ENCODE data around the gene VGLL4. TPM values are rescaled to one million over a fixed set of nuclear protein-coding genes. Genes with fewer than 3 reads are reported as not detected.

Gene VGLL4
- total RNA-seq, 1 experiment from 2014 or later, result 66.0 TPM

DNA sequence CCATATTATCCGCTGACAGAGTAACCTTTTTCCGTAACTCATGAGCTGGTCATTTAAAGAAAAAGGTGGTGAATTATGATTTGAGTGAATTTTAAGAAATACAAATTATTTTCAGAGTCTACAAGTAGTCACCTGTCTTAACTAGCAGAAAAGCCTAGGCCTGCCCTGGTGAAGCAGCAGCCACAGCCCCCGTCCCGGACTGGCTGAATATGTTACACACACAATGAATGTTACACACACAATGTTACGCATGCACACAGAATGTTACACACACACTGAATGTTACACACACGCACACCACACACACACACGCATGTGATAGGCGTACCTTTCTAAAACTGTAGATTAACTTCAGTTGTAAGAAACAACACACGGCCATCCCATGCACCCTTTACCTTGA is 77.8 kb downstream of the VGLL4 start:
- POLR2A ChIA-PET, result no interaction called here
- in situ Hi-C loops (cut with HindIII; ENCODE audit: low pct_unique_long_range_greater_than_20kb, low sequenced_read_pairs) (no loop called here), intact Hi-C loops (cut with micrococcal nuclease; ENCODE audit: unreplicated experiment) (no loop called here)
- ATAC-seq (no peak), DNase-seq (ENCODE audit: low read depth, low spot score) (no peak)
- peaks cover 64% of the 10 kb centered on the region for H3K4me1 ChIP-seq (ENCODE audit: control insufficient read depth, insufficient read depth, low read length)
- no peaks in the 10 kb centered on the region for H3K9me3 ChIP-seq (ENCODE audit: control insufficient read depth, insufficient read depth, low read depth, low read length)
- CTCF ChIA-PET, result no interaction called here
- H3K27me3 ChIP-seq (ENCODE audit: control insufficient read depth, insufficient read depth, low read length), result no peaks in the 10 kb centered on the region
- no peaks in the 10 kb centered on the region; the same call in 1 of the 2 replicates for H3K36me3 ChIP-seq (ENCODE audit: control insufficient read depth, insufficient read depth, low read length)
- TF ChIP-seq, protein P1, sequence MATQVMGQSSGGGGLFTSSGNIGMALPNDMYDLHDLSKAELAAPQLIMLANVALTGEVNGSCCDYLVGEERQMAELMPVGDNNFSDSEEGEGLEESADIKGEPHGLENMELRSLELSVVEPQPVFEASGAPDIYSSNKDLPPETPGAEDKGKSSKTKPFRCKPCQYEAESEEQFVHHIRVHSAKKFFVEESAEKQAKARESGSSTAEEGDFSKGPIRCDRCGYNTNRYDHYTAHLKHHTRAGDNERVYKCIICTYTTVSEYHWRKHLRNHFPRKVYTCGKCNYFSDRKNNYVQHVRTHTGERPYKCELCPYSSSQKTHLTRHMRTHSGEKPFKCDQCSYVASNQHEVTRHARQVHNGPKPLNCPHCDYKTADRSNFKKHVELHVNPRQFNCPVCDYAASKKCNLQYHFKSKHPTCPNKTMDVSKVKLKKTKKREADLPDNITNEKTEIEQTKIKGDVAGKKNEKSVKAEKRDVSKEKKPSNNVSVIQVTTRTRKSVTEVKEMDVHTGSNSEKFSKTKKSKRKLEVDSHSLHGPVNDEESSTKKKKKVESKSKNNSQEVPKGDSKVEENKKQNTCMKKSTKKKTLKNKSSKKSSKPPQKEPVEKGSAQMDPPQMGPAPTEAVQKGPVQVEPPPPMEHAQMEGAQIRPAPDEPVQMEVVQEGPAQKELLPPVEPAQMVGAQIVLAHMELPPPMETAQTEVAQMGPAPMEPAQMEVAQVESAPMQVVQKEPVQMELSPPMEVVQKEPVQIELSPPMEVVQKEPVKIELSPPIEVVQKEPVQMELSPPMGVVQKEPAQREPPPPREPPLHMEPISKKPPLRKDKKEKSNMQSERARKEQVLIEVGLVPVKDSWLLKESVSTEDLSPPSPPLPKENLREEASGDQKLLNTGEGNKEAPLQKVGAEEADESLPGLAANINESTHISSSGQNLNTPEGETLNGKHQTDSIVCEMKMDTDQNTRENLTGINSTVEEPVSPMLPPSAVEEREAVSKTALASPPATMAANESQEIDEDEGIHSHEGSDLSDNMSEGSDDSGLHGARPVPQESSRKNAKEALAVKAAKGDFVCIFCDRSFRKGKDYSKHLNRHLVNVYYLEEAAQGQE (IDR thresholded peaks at IDR 0.05; ENCODE audit: insufficient read depth in 1 of 2, low read depth in 2 of 2, low read length in 1 of 2), result no peak
- TF ChIP-seq TCF7L2 (IDR thresholded peaks at IDR 0.05; ENCODE audit: low read depth, low read length), result no peak
- no peak for TF ChIP-seq SIN3A (IDR thresholded peaks at IDR 0.05; ENCODE audit: borderline replicate concordance, insufficient read depth, low read depth, low read length)
- no peak for TF ChIP-seq POLR2AphosphoS5 (IDR thresholded peaks at IDR 0.05; ENCODE audit: low read depth, low read length)
- TF ChIP-seq, protein P2, sequence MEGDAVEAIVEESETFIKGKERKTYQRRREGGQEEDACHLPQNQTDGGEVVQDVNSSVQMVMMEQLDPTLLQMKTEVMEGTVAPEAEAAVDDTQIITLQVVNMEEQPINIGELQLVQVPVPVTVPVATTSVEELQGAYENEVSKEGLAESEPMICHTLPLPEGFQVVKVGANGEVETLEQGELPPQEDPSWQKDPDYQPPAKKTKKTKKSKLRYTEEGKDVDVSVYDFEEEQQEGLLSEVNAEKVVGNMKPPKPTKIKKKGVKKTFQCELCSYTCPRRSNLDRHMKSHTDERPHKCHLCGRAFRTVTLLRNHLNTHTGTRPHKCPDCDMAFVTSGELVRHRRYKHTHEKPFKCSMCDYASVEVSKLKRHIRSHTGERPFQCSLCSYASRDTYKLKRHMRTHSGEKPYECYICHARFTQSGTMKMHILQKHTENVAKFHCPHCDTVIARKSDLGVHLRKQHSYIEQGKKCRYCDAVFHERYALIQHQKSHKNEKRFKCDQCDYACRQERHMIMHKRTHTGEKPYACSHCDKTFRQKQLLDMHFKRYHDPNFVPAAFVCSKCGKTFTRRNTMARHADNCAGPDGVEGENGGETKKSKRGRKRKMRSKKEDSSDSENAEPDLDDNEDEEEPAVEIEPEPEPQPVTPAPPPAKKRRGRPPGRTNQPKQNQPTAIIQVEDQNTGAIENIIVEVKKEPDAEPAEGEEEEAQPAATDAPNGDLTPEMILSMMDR (IDR thresholded peaks at IDR 0.05), result no peak
- no peak overlapping the region for H3K4me3 ChIP-seq (ENCODE audit: low read depth in 2 of 2, low read length in 2 of 2)
- peak overlapping the region; percentile 73 for H3K27ac ChIP-seq (ENCODE audit: low read length)
- no TSS peak for BruUV-seq (replicated peaks)

DNA sequence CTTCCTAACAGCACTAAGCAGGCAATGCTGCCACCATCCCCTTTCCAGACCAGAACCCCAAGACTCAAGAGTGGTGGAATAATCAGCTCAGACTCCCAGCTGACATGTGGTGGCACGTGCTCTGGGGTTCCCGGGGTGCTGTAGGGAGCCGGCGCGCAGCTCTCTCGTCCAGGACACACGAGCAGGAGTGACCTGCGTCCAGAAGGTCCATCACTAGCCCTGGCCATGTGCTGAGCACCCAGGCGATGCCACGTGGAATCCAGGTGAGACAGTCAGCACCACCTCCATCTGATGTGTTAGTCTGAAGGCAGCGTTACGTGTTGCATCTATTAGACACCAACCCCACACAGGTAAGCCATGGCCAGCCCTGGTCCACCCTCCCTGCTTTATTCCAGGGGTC is 78.2 kb downstream of the VGLL4 start:
- intact Hi-C loops (cut with micrococcal nuclease; ENCODE audit: unreplicated experiment) (no loop called here), in situ Hi-C loops (cut with HindIII; ENCODE audit: low pct_unique_long_range_greater_than_20kb, low sequenced_read_pairs) (no loop called here)
- H3K4me3 ChIP-seq (ENCODE audit: low read depth in 2 of 2, low read length in 2 of 2), result no peak overlapping the region
- H3K27me3 ChIP-seq (ENCODE audit: control insufficient read depth, insufficient read depth, low read length), result no peaks in the 10 kb centered on the region
- POLR2A ChIA-PET, result no interaction called here
- ATAC-seq, result no peak
- peak overlapping the region; percentile 73 for H3K27ac ChIP-seq (ENCODE audit: low read length)
- H3K9me3 ChIP-seq (ENCODE audit: control insufficient read depth, insufficient read depth, low read depth, low read length), result no peaks in the 10 kb centered on the region
- no peak for DNase-seq (ENCODE audit: low read depth, low spot score)
- H3K36me3 ChIP-seq (ENCODE audit: control insufficient read depth, insufficient read depth, low read length), result no peaks in the 10 kb centered on the region; the same call in 1 of the 2 replicates
- TF ChIP-seq, protein P2 (IDR thresholded peaks at IDR 0.05), result no peak
- H3K4me1 ChIP-seq (ENCODE audit: control insufficient read depth, insufficient read depth, low read length), result peaks cover 66% of the 10 kb centered on the region
- CTCF ChIA-PET, result no interaction called here
- no TSS peak for BruUV-seq (replicated peaks)

DNA sequence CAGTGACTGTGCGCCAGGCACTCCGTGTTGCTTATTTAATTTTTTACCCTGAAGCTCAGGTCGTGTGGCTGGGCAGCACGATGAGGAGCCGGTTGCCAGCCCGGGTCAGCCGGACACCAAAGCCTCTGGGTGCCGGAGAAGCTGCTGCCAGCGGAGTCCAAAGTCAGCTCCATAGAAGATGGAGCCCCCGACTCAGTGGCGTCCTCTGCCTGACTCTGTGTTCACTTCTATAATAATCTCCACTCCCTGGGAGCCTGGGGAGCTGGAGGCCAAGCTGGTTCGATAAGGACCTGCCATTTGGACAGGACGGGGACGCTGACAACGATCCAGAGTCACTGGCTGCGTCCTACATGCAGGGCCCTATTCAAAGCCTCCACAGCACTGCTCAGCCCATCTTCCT is 78.6 kb downstream of the VGLL4 start:
- no peak for ATAC-seq
- POLR2A ChIA-PET, result no interaction called here
- no TSS peak for BruUV-seq (replicated peaks)
- DNase-seq (ENCODE audit: low read depth, low spot score), result no peak
- H3K4me3 ChIP-seq (ENCODE audit: low read depth in 2 of 2, low read length in 2 of 2), result no peak overlapping the region
- no peaks in the 10 kb centered on the region; the same call in 1 of the 2 replicates for H3K36me3 ChIP-seq (ENCODE audit: control insufficient read depth, insufficient read depth, low read length)
- in situ Hi-C loops (cut with HindIII; ENCODE audit: low pct_unique_long_range_greater_than_20kb, low sequenced_read_pairs), result no loop called here
- no peak for TF ChIP-seq POLR2AphosphoS5 (IDR thresholded peaks at IDR 0.05; ENCODE audit: low read depth, low read length)
- no peak for TF ChIP-seq TCF7L2 (IDR thresholded peaks at IDR 0.05; ENCODE audit: low read depth, low read length)
- TF ChIP-seq, protein P1 (IDR thresholded peaks at IDR 0.05; ENCODE audit: insufficient read depth in 1 of 2, low read depth in 2 of 2, low read length in 1 of 2), result no peak
- no peak for TF ChIP-seq SIN3A (IDR thresholded peaks at IDR 0.05; ENCODE audit: borderline replicate concordance, insufficient read depth, low read depth, low read length)
- TF ChIP-seq, protein P2 (IDR thresholded peaks at IDR 0.05), result no peak
- CTCF ChIA-PET, result no interaction called here
- H3K4me1 ChIP-seq (ENCODE audit: control insufficient read depth, insufficient read depth, low read length), result peaks cover 66% of the 10 kb centered on the region
- H3K27me3 ChIP-seq (ENCODE audit: control insufficient read depth, insufficient read depth, low read length), result no peaks in the 10 kb centered on the region
- no peaks in the 10 kb centered on the region for H3K9me3 ChIP-seq (ENCODE audit: control insufficient read depth, insufficient read depth, low read depth, low read length)
- H3K27ac ChIP-seq (ENCODE audit: low read length), result peak overlapping the region; percentile 73
- intact Hi-C loops (cut with micrococcal nuclease; ENCODE audit: unreplicated experiment), result no loop called here
